ENCODE measurements around the gene SOHLH1. TPM values are rescaled to one million over a fixed set of nuclear protein-coding genes. Genes with fewer than 3 reads are reported as not detected.

Gene SOHLH1
- total and polyA plus RNA-seq, 2 experiments from 2014 or later, result not detected

DNA sequence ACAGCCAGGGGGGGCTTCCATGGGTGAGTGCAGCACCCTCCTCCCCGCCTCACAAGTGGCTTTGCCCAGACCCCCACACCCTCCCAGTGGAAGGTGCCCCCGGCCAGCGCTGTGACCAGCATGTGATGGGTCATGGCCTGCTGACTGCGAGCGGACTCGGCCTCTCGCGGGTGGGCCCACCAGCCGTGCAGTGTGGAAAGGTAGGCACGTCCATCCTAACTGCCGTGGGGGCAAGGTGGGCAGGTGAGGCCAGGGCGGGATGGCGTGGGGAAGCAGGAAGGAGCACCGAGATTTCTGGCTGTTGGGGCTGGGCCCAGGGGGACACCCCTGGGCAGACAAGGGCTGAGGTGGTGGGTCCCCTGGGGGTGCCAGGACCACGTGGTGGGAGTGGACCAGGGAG, 12.1 kb downstream of the SOHLH1 start:
- no peak overlapping the region for H3K4me3 ChIP-seq
- no peaks in the 10 kb centered on the region for H4K20me1 ChIP-seq (ENCODE audit: insufficient read depth, poor library complexity, severe bottlenecking)
- WGBS (ENCODE audit: low lambda C conversion rate, missing lambda C conversion rate), result 96% methylated on average over 14 of the region's 15 CpGs
- H3K79me2 ChIP-seq, result no peaks in the 10 kb centered on the region
- no peaks in the 10 kb centered on the region for H3K9me3 ChIP-seq (ENCODE audit: low read depth)
- DNase-seq (ENCODE audit: low spot score), result no peak
- no peaks in the 10 kb centered on the region for H3K9me2 ChIP-seq (replicated peaks; ENCODE audit: insufficient read depth)
- H3K36me3 ChIP-seq (replicated peaks; ENCODE audit: insufficient read depth, low read depth), result no peaks in the 10 kb centered on the region
- no peaks in the 10 kb centered on the region for H3K4me1 ChIP-seq (ENCODE audit: insufficient read depth)
- H3K27ac ChIP-seq, result no peak overlapping the region
- TF ChIP-seq EZH2 (IDR thresholded peaks at IDR 0.05; ENCODE audit: borderline replicate concordance) (no peak), EZH2phosphoT487 (IDR thresholded peaks at IDR 0.05; ENCODE audit: low read depth, severe bottlenecking, unreplicated experiment) (no peak)
- TF ChIP-seq, protein P1, sequence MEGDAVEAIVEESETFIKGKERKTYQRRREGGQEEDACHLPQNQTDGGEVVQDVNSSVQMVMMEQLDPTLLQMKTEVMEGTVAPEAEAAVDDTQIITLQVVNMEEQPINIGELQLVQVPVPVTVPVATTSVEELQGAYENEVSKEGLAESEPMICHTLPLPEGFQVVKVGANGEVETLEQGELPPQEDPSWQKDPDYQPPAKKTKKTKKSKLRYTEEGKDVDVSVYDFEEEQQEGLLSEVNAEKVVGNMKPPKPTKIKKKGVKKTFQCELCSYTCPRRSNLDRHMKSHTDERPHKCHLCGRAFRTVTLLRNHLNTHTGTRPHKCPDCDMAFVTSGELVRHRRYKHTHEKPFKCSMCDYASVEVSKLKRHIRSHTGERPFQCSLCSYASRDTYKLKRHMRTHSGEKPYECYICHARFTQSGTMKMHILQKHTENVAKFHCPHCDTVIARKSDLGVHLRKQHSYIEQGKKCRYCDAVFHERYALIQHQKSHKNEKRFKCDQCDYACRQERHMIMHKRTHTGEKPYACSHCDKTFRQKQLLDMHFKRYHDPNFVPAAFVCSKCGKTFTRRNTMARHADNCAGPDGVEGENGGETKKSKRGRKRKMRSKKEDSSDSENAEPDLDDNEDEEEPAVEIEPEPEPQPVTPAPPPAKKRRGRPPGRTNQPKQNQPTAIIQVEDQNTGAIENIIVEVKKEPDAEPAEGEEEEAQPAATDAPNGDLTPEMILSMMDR (IDR thresholded peaks at IDR 0.05; ENCODE audit: poor library complexity), result no peak
- H3K4me2 ChIP-seq, result no peak overlapping the region
- no peaks in the 10 kb centered on the region for H3K27me3 ChIP-seq
- no peak overlapping the region for H2AFZ ChIP-seq

DNA sequence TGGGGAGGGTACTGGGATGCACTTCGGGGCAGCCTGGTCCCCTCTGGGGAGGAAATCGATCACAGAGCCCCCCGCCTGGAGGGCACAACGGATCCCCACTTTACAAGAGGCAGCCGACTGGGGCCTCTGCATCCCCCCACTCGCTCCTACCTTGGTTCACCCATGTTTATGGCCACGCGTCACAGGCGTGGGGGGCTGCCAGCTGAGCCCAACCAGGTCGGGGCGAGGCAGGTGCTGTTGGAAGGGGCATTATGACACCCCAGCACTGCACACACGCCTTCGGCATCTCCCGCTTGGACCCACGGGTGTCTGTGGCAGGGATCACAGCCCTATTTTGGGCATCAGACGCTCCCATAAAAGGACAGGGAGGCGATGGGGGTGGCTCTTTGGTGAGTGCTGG, 14.6 kb downstream of the SOHLH1 start:
- no peak overlapping the region for H3K4me3 ChIP-seq

DNA sequence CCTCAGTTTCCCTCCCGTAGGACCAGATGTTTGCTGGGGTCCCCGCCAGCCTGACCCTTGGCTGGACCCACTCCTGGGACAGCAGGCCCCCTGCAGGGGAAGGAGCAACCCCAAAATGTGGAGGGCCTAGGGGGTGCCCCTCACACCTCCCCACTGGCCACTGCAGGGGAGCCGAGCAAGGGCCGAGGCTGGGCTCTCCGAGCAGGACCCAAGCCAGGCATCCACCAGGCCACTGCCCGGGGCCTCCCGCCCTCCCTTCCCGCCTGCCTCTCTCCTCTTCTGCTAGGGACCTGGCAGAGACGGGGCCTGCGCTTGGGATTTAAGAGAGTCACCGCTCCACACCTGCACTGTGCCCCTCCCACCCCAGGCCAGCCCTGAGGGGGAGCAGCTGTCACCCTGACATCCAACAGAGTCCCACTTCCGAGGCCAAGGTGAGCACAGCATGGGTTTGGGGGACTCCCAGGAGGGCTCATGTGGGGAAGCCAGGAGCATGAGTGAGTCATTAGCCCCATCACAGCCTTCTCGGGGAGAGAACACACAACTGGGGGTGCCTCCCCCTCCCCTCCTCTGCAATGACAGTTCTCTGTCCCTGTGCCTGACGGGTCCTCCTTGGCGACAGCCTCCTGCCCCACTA, 15.8 kb downstream of the SOHLH1 start:
- Histone ChIP-seq H3K4me2 (no peak overlapping the region), H3K36me3 (replicated peaks; ENCODE audit: insufficient read depth, low read depth) (no peaks in the 10 kb centered on the region), H3K27me3 (no peaks in the 10 kb centered on the region), H3K9me2 (replicated peaks; ENCODE audit: insufficient read depth) (no peaks in the 10 kb centered on the region), H3K4me1 (ENCODE audit: insufficient read depth) (no peaks in the 10 kb centered on the region), H4K20me1 (ENCODE audit: insufficient read depth, poor library complexity, severe bottlenecking) (no peaks in the 10 kb centered on the region), H3K4me3 (no peak overlapping the region), H3K27ac (no peak overlapping the region), H3K9me3 (ENCODE audit: low read depth) (no peaks in the 10 kb centered on the region), H2AFZ (no peak overlapping the region), H3K79me2 (no peaks in the 10 kb centered on the region)
- 80% methylated on average over 14 of the region's 15 CpGs for WGBS (ENCODE audit: low lambda C conversion rate, missing lambda C conversion rate)
- TF ChIP-seq, protein P1 (IDR thresholded peaks at IDR 0.05; ENCODE audit: poor library complexity), result no peak
- TF ChIP-seq EZH2 (IDR thresholded peaks at IDR 0.05; ENCODE audit: borderline replicate concordance) (no peak), EZH2phosphoT487 (IDR thresholded peaks at IDR 0.05; ENCODE audit: low read depth, severe bottlenecking, unreplicated experiment) (no peak)
- DNase-seq (ENCODE audit: low spot score), result no peak

More for the DNA sequence above, 14.6 kb downstream of the SOHLH1 start:
- TF ChIP-seq EZH2phosphoT487 (IDR thresholded peaks at IDR 0.05; ENCODE audit: low read depth, severe bottlenecking, unreplicated experiment), result no peak
- TF ChIP-seq, protein P1 (IDR thresholded peaks at IDR 0.05; ENCODE audit: poor library complexity), result no peak
- no peak for TF ChIP-seq EZH2 (IDR thresholded peaks at IDR 0.05; ENCODE audit: borderline replicate concordance)
- Histone ChIP-seq H3K4me2 (no peak overlapping the region), H2AFZ (no peak overlapping the region), H3K79me2 (no peaks in the 10 kb centered on the region), H3K27me3 (no peaks in the 10 kb centered on the region), H3K9me3 (ENCODE audit: low read depth) (no peaks in the 10 kb centered on the region), H3K36me3 (replicated peaks; ENCODE audit: insufficient read depth, low read depth) (no peaks in the 10 kb centered on the region), H3K27ac (no peak overlapping the region), H4K20me1 (ENCODE audit: insufficient read depth, poor library complexity, severe bottlenecking) (no peaks in the 10 kb centered on the region), H3K4me1 (ENCODE audit: insufficient read depth) (no peaks in the 10 kb centered on the region), H3K9me2 (replicated peaks; ENCODE audit: insufficient read depth) (no peaks in the 10 kb centered on the region)
- no peak for DNase-seq (ENCODE audit: low spot score)
- 82% methylated on average over 14 of the region's 17 CpGs for WGBS (ENCODE audit: low lambda C conversion rate, missing lambda C conversion rate)

All from hepatocyte (in vitro differentiated cells).